Upper lobe of left lung (tissue), 4 donors: ENCODE data around the gene SLC8A3.

ENCODE experiments used
- CTCF ChIP-seq, 6 experiments: fragments of 450-650 bp in 4 of 6; fragments of 200-600 bp in 2 of 6; sonication (generic) in 2 of 6; IDR thresholded peaks; one replicate each; pipeline ENCODE4 v1.5.1; 2016 to 2019; ENCODE audit warnings: antibody characterized with exemption in 6 of 6
- EP300 ChIP-seq, 4 donors: sonication (generic); formaldehyde crosslinking; IDR thresholded peaks; one replicate each; pipeline ENCODE4 v1.5.1; 2017; ENCODE audit warnings: antibody characterized with exemption in 4 of 4, control low read depth in 2 of 4
- POLR2A ChIP-seq, 4 donors: fragments of 450-650 bp; IDR thresholded peaks; one replicate each; pipeline ENCODE4 v1.5.1; 2016 to 2017; ENCODE audit warnings: antibody characterized with exemption in 4 of 4, mild to moderate bottlenecking in 2 of 4
- POLR2AphosphoS5 ChIP-seq, 2 donors: sonication (generic); formaldehyde crosslinking; IDR thresholded peaks; one replicate each; pipeline ENCODE4 v1.5.1; 2017; ENCODE audit warnings: antibody characterized with exemption in 2 of 2

GRCh38 chr14:70045310-70045709 lies 143.4 kb downstream of the SLC8A3 start:
- no peak for TF ChIP-seq POLR2A (IDR thresholded peaks at IDR 0.05)
- TF ChIP-seq CTCF (IDR thresholded peaks at IDR 0.05): no peak
- TF ChIP-seq EP300 (IDR thresholded peaks at IDR 0.05): no peak
- TF ChIP-seq POLR2AphosphoS5 (IDR thresholded peaks at IDR 0.05): no peak
